C4-2B (cell line): ENCODE results near the gene GAMT.

ENCODE experiments used
- H3K27ac ChIP-seq: fragments of 450-650 bp; 2 replicates; pipeline ENCODE4 v1.5.1; 2017
- CTCF ChIP-seq: fragments of 450-650 bp; conservative IDR thresholded peaks from 2 replicates; pipeline ENCODE4 v1.5.1; 2017; ENCODE audit warnings: mild to moderate bottlenecking
- ZFX ChIP-seq: fragments of 450-650 bp; IDR thresholded peaks from 2 replicates; pipeline ENCODE4 v1.6.1; 2017

The GAMT gene

GRCh38 chr19:1425902-1426301, 24.6 kb upstream of the GAMT start:
- H3K27ac ChIP-seq = no peak overlapping the region
- TF ChIP-seq ZFX (no peak), CTCF (no peak)

- no peak overlapping the region for H3K27ac ChIP-seq
- TF ChIP-seq ZFX (no peak), CTCF (no peak)
Observed at GRCh38 chr19:1425102-1425837, 23.9 kb upstream of the GAMT start.

- H3K27ac ChIP-seq = no peak overlapping the region
- TF ChIP-seq CTCF (no peak), ZFX (no peak)
Observed at GRCh38 chr19:1424192-1424955, 23.0 kb upstream of the GAMT start.

GRCh38 chr19:1423436-1424191, 22.3 kb upstream of the GAMT start:
- H3K27ac ChIP-seq = no peak overlapping the region
- no peak for TF ChIP-seq ZFX
- TF ChIP-seq CTCF = no peak

- no peak overlapping the region for H3K27ac ChIP-seq
- TF ChIP-seq ZFX (no peak), CTCF (no peak)
Observed at GRCh38 chr19:1422943-1423342, 21.6 kb upstream of the GAMT start.

- TF ChIP-seq CTCF = no peak
- TF ChIP-seq ZFX = no peak
- no peak overlapping the region for H3K27ac ChIP-seq
Observed at GRCh38 chr19:1422360-1422759, 21.0 kb upstream of the GAMT start.

GRCh38 chr19:1421958-1422305, 20.6 kb upstream of the GAMT start:
- TF ChIP-seq ZFX = no peak
- TF ChIP-seq CTCF = no peak
- H3K27ac ChIP-seq = no peak overlapping the region
